ENCODE results near the gene HECTD4.

Gene HECTD4

GRCh38 chr12:112196196-112196875, 185.9 kb downstream of the HECTD4 start:
- no peak for DNase-seq

- no peak for DNase-seq
Measured at GRCh38 chr12:112194601-112195247, 187.5 kb downstream of the HECTD4 start.

GRCh38 chr12:112192475-112192874, 189.8 kb downstream of the HECTD4 start:
- DNase-seq: no peak

- DNase-seq: no peak
Measured at GRCh38 chr12:112191840-112192321, 190.3 kb downstream of the HECTD4 start.

- no peak for DNase-seq
Measured at GRCh38 chr12:112191201-112191600, 191.0 kb downstream of the HECTD4 start.

- DNase-seq: no peak
Measured at GRCh38 chr12:112190231-112191025, 191.8 kb downstream of the HECTD4 start.

GRCh38 chr12:112188130-112188830, 194.0 kb downstream of the HECTD4 start:
- DNase-seq: no peak

- DNase-seq: no peak
Measured at GRCh38 chr12:112185093-112185923, 196.9 kb downstream of the HECTD4 start.

GRCh38 chr12:112184056-112184887, 198.0 kb downstream of the HECTD4 start:
- no peak for DNase-seq

- DNase-seq: no peak
Measured at GRCh38 chr12:112183141-112184021, 198.8 kb downstream of the HECTD4 start.

- no peak for DNase-seq
Measured at GRCh38 chr12:112182499-112182898, 199.7 kb downstream of the HECTD4 start.

- DNase-seq: no peak
Measured at GRCh38 chr12:112180422-112180821, 201.8 kb downstream of the HECTD4 start.

- no peak for DNase-seq
Measured at GRCh38 chr12:112179916-112180315, 202.3 kb downstream of the HECTD4 start.

- no peak for DNase-seq
Measured at GRCh38 chr12:112179341-112179740, 202.9 kb downstream of the HECTD4 start.

GRCh38 chr12:112178796-112179195, 203.4 kb downstream of the HECTD4 start:
- no peak for DNase-seq

GRCh38 chr12:112176321-112177010, 205.8 kb downstream of the HECTD4 start:
- DNase-seq: no peak

GRCh38 chr12:112175361-112176155, 206.7 kb downstream of the HECTD4 start:
- no peak for DNase-seq

GRCh38 chr12:112172556-112173324, 209.5 kb downstream of the HECTD4 start:
- DNase-seq: no peak
